Embryonic facial prominence (tissue), 1 donor: Measurements from ENCODE around the gene ABHD17B.
"Not testable (repeated sequence)": the region's sequence is repeated elsewhere in the genome, so short reads cannot be mapped to it uniquely, and the experiment has no call there.

Experiments used
- DNase-seq: peaks from one replicate; pipeline ENCODE4 v3.0.0-alpha.2; 2016; ENCODE audit errors: extremely low spot score

The ABHD17B gene

DNA sequence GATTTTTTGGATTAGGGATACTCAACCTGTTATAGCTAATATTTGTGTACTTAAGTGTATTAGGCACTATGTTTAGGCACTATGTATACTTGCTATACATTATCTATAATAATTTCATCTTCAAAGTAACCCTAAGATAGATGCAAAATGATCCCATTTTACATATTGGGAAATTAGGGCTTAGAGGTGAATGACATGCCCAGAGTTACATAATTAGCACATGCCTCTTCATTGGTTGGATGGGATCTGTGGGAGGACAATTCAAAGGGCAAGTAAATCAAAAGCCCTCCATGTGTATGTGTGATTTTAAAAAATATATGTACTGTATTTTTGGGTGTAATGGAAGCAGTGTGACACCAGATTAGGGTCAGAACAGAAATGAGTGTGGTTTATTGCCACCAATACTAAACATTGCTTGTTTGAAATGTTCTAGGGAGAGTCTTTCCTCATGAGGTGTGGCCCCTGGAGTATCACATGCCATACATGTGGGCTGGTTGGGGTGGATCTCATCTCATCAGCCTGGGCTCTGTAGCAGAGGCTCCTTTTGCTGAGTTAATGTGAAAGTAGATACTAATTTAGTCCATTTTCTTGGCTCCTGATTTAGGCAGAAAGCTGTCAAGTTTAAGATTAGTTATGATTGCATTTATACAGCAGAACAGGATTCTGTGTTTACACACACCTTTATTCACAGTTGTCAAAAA, 6.0 kb upstream of the ABHD17B start:
- DNase-seq = no peak

DNA sequence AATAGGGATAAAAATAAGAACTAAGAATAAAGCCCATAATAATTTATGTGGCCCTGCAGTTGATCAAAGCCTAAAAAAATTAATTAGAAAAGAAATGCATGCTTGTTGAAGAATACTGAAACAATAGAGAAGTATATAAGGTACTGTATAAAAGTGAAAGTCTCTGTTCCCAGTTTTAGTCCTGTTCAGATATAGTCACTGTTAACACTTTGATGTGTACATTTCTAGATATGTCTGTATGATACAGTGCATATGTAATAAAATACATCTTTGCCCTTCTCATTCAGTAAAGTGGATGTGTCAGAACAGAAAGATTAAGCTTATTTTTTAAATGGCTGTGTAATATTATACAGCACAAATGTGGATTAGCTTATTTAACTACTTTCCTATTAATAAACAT, 4.5 kb upstream of the ABHD17B start:
- no peak for DNase-seq

DNA sequence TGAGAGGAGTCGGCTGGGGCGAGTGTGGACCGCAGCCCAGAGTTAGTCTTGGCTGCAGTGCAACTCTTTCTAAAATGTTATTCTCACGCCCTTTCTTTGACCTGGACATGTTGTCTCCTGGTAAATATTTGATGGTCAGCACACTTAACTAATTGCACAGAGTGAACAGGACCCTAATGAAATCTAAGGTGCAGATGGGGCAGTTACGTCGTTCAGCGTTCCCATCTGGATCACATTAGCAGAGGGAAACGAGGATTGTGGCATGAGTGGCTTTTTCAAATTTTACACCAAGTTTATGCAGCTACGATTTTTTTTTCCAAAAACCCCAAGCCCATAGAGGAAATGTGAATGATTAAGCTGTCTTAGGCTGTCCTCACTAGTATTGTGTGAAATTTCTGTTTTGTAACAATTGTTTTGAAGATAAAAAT, 929 bp upstream of the ABHD17B start:
- no peak for DNase-seq

DNA sequence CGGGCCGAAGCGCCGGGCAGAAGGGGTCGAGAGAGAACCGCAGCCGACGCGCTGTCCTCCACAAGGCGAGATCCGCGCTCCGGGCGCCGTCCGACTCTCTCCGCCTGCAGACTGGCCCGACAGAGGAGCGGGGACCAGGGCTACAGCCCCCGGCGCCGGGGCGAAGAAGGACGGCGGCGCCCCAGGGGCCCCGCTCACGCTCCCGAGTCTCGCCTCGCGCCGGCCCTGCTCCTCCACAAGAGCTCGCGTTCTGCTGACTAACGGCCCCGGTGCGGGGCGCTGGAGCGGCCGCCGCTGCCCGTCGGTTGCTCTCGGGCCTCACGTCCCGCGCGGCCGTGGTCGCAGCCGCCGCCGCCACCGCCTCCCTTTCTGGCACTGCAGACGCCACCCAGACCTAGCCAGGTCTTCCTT, 338 bp downstream of the ABHD17B start:
- DNase-seq = no peak

DNA sequence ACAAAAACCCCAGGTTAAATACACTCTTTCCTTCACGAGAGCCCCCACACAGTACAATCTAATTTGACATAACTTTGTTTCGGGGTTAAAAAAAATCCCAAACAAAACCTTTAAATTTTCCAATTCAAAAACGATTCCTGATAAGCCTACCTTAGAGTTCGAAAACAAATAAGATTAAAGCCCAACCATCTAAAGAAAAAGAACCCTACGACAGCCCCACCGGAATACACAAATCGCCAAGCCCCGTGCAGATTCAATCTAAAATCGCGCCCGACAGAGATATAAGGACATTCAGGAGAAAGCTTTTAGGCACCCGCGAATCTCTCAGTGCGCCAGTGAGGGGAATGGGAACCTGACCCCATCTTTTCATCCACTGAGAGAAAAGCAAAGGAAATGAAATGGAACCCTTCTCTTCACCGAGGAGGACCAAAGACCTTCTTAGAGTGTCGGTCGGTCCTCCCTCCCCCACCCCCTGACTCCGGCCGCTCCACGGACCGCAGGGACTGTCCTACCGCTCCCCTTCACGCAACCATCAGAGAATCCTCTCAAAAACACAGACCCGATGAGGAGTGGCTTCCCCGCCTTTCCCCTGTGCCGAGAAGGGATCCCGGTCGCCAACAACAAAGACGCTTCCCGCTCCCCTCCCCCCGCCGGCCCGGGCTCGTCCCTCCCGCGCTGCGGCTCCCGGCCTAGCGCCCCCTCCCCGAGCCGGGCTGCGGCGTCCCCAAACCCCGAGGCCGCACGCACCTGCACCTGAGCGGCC, 925 bp downstream of the ABHD17B start:
- DNase-seq = no peak

DNA sequence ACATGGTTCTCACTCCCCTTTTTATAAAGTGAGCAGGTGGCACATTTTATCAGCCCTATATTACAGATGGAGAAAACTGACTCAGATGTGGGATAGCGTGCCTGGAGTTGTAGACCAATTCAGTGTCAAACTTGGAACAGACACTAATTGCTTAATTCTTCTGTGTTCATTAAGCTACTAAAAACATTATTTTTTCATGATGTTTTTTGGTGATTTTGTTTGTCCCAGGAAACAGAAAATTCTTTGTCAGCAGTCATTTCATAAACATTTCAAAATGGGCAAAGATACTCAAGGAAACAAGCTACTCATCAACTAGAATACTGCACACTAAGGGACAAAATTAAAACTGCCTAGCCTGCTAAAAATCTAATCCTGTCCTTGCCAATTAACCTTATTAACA, 2.2 kb downstream of the ABHD17B start:
- no peak for DNase-seq

DNA sequence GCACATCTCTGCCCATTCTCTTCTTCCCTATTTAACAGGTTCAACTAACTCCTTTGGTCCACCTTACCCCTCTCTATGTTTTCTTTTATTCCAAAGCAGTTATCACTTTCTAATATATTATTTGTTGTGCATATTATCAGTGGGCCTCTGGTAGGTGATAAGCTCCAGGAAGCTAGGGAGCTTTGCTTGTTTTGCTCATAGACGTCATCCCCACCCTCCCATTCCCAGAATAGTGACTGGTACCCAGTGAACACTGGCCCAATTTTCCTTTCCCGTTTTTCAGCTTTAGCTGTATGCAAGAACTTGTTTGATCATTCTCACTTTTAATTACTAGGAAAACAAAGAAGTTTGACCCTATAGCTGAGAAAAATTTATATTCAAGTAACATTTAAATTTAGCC, 6.9 kb downstream of the ABHD17B start:
- DNase-seq = no peak

DNA sequence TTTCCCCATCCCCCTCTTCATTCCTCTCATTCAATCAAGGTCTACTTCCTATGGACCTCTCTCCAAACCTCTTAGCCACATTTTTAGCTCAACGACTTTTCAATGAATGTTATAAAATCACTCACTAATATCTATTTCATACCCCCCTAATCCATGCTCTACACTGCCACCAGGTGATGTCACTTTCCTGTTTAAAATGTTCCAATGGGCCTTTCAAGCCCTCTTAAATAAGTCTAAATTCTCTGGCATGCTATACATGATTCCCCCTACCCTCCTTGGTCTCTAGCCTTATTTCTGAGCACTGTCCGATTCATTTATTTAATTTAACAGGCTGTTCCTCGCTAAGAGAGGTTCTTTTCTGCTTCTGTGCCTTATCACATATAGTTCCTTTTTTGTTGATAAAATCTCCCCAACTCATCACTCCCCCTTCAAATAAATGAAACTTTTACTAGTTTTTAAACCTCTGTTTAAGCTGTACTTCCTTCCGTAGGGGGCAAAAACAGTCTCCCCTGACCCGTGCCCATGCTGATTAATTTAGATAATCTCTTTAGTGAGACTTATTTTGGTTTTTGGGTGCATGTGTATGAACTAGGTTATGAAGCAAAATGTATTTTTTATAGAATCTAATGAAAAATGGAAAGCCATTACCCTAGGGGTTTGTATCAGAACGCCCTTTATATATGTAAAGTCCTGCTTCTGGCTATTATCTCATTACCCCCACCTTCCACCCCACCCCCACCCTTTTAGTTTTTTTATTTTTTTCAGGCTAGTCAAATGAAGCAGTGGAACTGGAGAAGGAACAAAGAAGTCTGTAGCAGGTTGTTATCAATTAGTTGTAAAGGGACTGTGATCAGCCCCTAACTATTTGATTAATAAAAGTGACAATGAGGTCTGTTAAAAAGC, 9.0 kb downstream of the ABHD17B start:
- DNase-seq = no peak

DNA sequence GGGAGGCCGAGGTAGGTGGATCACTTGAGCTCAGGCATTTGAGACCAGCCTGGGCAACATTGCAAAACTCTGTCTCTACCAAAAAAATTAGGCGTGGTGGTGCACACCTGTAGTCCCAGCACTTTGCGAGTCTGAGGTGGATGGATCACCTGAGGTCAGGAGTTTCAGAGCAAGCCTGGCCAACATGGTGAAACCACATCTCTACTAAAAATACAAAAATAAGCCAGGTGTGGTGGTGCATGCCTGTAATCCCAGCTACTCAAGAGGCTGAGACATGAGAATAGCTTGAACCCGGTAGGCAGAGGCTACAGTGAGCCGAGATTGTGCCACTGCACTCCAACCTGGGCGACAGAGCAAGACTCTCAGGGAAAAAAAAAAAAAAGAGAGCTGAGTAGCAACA, 12.2 kb downstream of the ABHD17B start:
- not testable (repeated sequence) for DNase-seq

DNA sequence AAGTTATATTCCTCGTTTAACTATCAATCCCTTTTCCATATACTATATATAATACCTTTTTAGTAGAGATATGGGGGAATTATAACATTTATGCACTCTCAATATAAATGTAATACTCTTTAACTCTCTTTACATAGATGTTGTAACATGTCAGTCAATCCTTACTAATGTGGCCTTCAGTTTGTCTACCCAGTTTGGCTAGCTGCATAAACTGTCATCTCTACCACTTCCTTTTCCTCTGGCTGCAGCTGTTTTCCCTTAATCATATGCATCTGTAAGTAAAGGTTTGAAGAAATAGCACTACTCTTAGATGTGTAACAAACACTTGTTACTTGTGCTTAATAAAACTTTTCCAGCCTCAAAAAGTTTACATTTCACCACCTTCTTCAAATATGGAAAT, 13.4 kb downstream of the ABHD17B start:
- DNase-seq = no peak

DNA sequence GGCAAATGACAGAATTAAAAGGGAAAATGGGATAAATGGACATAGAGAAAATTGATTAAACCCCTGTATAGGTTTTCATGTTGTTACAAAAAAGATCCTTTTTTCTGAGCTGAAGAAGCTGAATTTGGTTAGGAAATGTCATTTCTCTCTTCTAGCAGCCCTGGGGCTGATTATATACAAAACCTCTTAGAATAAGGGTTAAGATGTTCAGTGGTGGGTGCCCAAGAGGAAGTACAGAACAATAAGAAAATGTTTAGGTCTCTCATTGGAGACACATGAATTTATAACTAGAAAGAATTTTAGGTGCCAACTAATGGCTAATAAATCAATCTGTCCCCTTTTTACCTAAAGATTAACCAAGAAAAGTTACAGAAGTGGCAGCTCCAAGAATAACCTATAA, 14.2 kb downstream of the ABHD17B start:
- DNase-seq = no peak

DNA sequence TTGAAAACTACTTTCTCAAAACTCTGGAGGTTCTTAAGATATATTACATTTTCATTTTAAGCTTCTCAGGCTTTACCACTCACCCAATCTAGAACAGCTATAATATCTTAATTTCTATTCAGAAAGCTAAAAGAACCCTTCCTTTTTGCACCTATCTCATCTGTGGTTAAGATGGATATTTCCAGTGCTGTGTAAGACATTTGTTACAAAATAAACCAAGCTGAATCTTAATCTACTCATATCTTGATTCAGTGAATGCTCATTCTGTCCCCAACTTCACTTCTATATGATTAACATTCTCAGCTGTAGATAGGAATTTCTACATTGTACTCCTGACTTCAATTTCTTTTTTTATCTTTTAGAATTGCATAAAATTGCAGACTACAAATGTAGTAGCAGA, 15.0 kb downstream of the ABHD17B start:
- DNase-seq = no peak

DNA sequence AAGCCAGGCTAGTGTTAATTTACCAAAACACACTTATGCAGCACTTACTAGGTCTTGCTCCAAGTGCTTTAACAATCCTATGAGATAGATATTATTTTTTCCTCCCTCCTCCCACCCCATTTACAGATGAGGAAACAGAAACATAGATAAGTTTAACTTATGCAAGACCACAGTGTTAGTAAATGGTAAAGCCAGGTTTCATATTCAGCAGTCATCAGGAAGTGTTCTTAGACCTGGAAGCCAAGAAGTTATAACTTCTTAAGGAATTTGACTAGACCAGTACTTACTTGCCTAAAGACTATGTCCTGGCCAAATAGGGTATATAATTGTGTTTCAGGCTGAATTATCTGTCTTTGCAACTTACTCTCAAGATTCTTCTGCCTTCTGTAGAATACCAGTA, 15.9 kb downstream of the ABHD17B start:
- no peak for DNase-seq

DNA sequence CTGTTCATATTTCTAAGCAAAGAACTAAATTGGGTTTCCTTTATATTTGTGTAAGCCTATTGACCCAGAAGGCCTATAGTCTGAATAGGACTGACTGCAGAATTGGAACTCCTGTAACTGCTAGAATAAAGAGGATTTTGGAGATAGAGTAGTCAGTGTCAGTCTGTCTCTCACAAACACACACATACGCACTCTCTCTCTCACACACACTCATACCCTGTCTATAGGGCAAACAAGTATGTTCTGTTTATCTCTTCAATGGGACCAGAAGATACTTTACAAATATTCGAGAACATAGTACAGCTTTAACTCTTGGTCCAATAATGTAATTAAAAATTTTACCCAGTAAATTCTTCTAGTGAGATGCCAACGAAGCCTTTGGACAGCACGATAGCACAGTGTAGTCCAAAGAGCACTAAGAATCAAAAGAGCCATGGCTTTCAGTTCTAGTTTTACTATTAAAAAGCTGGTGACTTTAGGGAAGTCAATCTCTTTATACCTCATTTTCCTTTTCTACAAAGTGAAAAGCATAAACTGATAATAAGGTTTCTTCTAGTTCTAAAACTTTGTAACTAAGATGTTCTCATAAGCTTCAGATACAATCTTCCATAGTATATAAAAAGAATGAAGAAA, 19.3 kb downstream of the ABHD17B start:
- no peak for DNase-seq

DNA sequence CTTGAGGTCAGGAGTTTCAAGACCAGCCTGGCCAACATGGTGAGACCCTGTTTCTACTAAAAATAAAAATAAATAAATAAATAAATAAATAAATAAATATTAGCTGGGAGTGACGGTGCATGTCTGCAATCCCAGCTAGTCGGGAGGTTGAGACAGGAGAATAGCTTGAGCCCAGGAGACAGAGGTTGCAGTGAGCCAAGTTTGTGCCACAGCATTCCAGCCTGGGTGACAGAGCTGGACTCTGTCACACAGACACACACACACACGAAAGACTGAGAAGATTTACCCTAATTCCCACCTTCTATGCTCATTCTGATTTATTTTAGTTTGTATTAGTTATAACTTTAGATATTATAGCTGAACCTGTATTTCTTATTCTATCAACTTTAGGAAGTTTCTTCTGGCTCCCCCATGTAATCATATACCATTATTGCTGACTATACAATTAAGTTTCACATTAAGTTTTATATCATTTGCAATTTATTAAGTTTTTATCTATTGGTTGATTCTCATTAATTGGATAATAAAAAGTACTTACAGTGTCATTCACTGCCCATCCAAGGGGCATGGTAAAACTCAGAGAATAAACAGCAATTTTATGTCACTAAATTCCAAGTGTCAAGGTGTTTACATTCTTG, 20.8 kb downstream of the ABHD17B start:
- no peak for DNase-seq

DNA sequence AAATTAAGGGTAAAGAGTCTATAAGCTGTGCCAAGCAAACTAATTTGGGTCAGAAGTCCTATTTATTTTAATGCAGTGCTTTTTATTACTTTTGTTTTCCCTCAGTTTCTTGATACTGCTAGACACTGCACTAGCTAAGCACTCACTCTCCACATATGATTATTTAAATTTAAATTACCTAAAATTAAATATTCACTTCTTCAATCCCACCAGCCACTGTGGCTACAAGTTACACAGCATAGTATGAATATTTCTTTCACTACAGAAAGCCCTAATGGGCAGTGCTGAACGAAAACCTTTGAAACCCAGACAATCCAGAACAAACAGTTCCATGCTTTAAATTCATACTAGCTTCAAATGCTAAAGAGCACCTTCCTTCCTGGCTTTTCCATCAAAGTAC, 23.6 kb downstream of the ABHD17B start:
- DNase-seq = no peak

DNA sequence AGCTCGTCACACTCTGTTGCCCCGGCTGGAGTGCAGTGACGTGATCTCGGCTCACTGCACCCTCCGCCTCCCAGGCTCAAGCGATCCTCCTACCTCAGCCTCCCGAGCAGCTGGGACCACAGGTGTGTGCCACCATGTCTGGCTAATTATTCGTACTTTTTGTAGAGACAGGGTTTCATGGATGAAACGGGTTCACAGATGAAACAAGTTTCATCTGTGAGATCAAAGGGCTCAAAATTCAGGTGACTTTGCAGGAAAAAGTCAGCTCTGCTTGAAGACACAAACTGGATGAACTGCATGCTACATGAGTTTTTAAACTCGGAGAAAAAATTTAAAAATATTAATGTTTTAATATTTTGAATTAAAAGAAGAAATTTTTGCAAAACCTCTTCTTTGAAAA, 24.5 kb downstream of the ABHD17B start:
- no peak for DNase-seq

DNA sequence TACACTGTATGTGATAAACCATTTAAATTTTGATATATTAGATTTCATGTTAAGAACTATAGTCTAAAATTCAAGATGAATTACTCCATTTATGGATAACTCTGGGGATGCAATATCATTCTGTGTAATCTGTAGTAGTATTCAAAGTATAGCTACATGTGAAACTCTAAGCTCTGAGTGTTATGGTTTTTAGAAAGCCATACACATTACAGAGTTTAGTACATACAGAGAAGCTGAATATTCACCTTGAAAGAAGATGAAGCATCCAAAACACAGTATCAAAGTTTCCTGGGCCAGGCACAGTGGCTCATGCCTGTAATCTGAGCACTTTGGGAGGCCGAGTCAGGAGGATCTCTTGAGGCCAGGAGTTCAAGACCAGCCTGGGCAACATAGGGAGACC, 25.0 kb downstream of the ABHD17B start:
- no peak for DNase-seq

DNA sequence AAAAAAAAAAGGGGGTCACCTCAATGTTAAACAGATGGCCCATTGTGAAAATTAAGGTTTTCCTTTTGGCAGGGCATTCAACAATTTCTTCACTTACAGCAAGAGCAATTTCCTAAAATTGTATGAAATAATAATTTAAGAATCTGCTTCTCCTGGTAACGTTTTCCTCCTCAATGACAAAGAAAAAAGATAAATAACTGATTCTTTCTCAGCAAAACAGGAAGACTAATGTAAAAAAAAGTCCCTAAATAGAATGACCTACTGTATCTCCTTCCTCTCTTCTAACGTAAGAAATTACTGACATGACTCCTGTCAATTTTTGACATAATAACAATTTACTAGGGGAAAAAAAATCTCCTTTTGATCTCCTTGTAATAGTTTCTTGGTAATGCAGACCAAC, 25.5 kb downstream of the ABHD17B start:
- DNase-seq = no peak

DNA sequence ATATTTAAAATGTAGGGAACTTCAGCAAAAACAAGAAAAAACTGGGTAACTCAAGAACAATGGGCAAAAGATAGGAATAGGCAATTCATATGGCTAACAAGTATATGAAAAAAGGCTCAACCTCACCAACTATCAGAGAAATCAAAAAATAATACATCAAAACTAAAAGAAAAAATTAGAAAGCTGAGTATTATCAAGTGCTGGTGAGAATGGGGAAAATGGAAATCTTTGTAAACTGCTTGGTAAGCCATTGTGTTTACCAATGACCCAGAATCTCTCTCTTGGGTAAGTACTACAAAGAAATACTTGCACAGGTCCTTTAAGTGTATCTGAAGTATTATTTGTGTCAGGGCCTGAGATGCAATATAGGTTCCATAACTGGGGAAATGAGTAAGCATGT, 27.0 kb downstream of the ABHD17B start:
- DNase-seq = no peak

DNA sequence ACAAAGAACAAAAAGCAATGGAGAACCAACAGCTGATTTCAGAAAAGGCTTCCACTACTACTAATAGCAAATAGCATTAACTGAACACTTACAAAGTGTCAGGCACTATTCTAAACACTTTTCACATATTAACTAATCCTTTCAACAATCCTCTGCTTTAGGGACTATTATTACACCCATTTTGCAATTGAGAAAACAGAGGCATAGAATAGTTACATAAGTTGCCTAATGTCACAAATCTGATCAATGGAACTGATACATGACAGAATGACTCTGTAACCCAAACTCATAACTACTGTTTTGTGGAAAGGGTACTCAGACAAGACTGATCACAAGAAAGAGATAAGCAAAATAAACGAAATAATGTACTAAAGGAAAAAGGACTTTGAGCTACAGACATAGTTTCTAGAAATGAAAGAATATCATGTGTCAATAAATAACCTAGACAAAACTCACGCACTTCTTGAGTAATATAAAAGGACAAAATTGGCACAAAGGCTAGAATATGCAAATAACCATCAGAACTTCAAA, 31.3 kb downstream of the ABHD17B start:
- no peak for DNase-seq
